DMS53 treated with DMSO at 0.1 percent for 48 hours (cell line): Measurements from ENCODE around the gene AGFG1.

ENCODE experiments used
- DNase-seq: peaks from one replicate; lab custom pipeline; 2025; ENCODE audit not compliant: unreplicated experiment; lab: John Stamatoyannopoulos, UW

Gene AGFG1

GRCh38 chr2:227606476-227606875, 134.5 kb downstream of the AGFG1 start:
- DNase-seq = no peak

DNA sequence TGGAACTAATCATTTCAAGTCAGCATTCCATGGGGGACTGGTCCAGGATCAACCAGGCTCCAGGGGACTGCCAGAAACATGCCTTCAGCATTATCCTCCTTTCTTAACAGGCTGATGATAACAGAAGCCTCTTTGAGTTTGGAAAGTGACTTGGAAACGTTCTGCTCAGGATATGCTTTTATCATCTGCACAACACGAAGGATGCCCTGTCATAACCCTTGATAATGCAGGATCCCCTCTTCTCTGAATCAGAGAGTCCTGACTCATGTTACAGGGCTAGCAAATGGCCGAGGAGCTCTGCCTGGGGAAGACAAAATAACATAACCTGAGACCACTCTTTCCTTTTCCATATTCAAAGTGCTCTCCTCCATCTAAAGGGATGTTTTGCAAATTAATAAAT, 136.0 kb downstream of the AGFG1 start:
- no peak for DNase-seq

- DNase-seq = peak; percentile 76
Measured at GRCh38 chr2:227608561-227609338, 136.8 kb downstream of the AGFG1 start.

- DNase-seq = no peak
Measured at GRCh38 chr2:227610123-227610522, 138.2 kb downstream of the AGFG1 start.
